HG02885 (cell line): Measurements from ENCODE around the gene GRK6.

Experiments used
- ATAC-seq: cut with Tn5 transposase; IDR thresholded peaks from one replicate; pipeline ENCODE4 v1.9.1; 2021; ENCODE audit warnings: mild to moderate bottlenecking; ENCODE audit not compliant: unreplicated experiment, poor library complexity

Gene GRK6

GRCh38 chr5:177435847-177436536, 9.5 kb downstream of the GRK6 start:
- ATAC-seq: no peak

- no peak for ATAC-seq
These were observed 11.1 kb downstream of the GRK6 start for GRCh38 chr5:177437623-177438022.

GRCh38 chr5:177438468-177438867, 12.0 kb downstream of the GRK6 start:
- ATAC-seq: no peak

DNA sequence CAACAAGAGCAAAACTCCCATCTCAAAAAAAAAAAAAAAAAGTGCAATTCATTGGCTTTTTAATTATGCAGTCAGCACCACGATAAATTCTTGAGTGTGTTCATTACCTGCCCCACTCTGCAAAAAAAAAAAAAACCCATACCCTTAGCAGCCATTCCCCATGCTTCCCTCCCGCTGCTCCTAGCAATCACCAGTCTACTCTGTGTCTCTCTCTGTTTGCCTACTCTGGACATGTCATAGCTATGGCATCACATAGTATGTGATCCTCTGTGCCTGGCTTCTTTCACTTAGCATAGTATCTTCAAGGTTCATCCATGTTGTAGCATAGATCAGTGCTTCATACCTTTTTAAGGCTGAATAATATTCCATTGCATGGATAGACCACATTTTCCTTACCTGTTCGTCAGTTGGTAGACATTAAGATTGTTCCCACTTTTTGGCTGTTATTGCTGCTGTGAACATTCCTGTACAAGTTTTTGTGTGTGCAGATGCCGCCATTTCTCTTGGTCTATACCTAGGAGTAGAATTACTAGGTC, 13.1 kb downstream of the GRK6 start:
- no peak for ATAC-seq

GRCh38 chr5:177440211-177440989, 13.9 kb downstream of the GRK6 start:
- ATAC-seq: no peak

GRCh38 chr5:177440990-177441780, 14.7 kb downstream of the GRK6 start:
- no peak for ATAC-seq

DNA sequence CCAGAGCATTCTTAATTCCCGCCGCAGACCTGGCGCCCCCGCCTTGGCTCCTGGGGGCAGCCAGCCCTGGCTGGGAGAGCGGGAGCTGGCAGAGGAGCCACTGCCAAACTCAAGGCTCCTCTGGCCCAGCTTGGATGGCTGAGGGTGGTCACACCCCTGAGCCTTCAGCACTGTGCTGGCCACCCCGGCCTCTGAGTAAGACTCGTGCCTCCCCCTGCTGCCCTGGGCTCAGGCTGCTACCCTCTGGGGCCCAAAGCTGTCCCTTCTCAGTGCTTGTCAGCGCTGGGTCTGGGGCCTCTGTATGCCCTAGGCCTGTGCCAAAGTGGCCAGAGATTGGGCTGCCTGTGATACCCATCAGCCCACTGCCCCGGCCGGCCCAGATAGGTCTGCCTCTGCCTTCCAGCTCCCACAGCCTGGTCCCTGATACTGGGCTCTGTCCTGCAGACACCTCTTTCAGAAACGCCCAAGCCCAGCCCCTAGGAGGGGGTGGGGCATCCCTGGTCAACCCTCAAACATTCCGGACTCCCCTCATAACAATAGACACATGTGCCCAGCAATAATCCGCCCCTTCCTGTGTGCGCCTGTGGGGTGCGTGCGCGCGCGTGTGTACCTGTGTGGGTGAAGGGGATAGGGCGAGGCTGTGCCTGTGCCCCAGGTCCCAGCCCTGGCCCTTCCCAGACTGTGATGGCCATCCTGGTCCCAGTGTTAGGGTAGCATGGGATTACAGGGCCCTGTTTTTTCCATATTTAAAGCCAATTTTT, 15.8 kb downstream of the GRK6 start:
- ATAC-seq: no peak

DNA sequence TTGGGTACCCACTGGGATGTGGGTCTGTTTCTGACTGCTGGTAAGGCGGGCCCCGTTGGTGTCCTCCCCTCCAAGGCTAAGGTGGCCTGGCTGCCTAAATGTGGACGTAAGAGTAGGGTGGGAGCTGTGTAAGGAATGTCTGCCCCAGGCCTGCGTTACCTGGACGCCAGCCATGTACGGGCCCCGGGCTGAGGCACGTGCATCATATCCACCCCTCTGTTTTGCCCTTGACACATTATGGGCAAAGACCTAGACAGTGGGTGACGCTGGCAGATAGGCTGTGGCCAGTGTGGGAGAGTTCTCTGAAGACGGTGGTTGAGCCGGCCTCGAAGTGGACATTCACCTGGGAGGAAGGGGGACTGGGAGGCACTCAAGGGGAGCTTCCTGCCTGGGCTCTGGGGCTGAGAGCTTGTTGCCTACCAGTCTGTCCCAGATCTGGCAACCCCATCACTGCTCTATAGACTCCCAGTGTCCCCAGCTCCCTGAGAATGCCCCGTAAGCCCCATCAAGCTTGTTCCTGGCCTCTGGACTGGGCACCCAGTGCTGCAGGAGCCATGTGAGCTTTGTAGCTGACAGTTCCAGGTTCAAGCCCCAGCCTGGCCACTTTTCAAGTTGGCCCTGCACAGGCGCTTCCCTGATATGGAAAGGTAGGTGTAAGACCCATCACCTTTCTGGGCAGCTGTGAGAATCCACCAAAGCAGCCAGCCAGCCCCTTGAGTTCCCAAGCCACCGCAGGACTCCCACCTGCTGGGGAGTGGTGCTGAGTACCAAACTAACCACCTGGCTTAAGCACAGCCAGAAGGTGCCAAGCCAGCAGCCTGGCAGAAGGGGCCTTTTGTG, 16.9 kb downstream of the GRK6 start:
- ATAC-seq: no peak

DNA sequence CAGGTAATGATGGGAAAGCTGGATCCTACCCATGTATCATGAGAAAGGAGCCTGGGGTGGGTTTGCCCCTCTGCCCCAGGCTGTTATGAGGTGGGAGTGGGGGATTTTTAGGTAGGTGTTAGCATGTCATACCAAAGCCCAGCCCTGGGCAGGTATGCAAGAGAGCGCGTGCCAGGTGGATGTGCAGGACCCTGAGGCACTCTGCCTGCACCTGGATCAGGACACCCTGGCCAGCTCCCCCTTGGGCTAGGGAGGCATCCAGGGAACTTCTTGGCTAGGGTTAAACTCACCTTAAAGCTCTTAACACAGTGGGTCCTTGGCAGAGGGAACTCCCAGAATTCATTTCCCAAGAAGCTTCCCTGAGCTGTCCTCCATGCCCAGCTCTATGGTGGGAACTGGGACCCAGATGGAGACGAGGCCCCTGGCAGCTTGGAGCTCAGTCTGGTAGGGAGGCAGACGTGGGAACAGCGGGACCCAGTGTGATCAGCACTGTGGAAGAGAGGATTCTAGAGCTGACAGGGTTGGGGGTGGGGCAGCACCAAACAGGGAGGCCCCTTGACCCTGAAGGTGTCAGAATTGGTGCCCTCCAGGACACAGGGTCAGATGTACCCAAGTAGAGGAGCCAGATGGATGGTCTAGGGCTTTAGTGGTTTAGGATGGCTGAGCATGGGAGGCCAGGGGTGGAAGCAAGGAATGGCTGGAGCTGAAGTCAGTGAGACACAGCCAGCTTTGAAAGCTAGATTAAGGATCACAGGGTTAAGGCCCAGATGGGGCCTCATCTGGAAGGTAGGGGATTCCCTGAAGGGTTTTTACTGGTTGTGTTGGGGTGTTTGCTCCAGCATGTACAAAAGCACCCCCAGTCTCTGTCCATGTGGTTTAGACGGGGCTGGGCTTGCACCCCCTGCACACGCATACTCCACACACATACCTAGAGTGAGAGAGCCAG, 17.9 kb downstream of the GRK6 start:
- no peak for ATAC-seq

GRCh38 chr5:177445052-177445916, 18.8 kb downstream of the GRK6 start:
- no peak for ATAC-seq

DNA sequence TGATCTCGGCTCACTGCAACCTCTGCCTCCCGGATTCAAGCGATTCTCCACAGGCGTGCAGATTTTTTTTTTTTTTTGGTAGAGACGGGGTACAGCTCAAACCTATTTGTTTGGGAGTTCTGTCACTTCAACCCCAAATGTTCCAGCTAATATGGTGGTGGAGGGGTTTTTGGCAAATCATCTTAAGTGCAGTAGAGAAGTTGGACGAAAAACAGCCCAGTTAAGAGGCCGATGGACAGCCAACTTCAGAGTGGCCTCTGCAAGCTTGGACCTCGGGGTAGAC, 19.4 kb downstream of the GRK6 start:
- no peak for ATAC-seq

DNA sequence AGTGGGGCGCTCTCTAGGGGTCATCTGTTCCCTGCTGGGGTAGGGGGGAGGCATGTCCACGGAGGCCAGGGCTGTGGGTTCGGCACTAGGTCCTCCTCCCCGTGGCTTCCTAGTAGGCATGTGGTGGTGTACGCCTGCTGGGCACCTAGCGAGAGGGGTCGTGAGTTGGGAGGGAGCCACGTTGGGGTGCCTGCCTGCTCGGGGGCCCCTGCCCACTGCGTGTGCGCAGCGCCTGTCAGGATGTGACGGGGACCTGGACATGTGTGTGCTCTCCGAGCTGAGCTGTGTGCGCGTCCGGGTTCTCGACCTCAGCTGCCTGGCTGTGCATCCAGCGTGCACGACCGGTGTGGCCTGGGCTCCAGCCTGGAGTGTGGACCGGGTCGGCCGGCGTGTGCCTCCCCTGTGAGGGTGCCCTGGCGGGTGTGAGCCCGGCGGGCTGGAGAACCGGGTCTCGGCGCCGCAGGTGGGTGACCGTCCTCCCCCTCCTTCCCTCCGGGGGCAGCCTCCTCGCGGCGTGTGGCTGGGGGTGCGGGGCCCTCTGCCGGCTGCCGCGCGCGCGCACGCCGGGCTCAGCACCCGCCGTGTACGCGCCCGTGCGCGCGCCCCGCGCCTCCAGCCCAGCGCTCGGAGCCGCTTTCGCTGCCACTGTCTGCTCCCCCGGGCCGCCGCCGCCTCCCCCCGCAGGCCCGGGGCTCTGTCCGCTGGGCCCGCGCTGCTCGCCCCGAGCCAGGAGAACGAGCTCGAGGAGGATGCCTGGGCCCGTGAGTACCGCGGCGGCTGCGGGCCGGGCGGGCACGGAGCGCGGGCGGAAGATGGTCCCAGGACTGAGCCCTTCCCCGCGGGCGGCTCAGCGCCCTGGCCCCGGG, 20.0 kb downstream of the GRK6 start, which contains the start of gene PRR7:
Gene PRR7 (plus strand): TSS at position 615 of the 866 bp plus-strand sequence. CDS start 8,254 bp downstream, outside the sequence.
- peak; percentile 62 for ATAC-seq

- ATAC-seq: peak; percentile 10
These were observed 20.7 kb downstream of the GRK6 start for GRCh38 chr5:177447066-177447610.

DNA sequence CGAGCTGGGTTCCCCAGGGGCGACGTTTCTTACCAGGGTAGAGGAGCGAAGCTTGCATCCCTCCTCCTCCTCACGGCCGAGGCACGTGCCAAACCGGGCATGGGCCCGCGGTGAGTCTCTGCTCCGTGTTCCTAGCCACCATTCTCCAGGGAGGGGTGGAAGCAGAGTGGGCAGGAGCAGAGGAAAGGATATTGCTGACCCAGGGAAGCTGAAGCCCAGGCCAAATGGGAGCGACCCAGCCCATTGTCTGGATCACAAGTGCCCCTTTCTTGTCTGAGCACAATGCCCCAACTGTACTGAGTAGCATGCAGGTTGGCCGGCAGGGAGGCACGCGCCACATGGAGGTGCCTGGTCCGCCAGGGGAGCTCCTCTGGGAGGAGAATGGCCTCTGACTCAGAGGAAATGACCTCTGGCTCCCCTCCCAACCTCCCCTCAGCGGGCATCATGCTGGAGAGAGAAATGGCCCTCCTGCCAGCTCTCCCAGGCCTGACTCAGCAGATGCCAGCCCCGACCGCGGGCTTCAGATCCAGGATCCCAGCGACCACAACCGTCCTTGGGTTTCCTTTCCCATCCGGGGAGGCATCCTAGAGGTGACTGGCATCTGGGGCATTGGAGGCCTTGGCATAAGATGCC, 21.3 kb downstream of the GRK6 start:
- no peak for ATAC-seq

GRCh38 chr5:177448244-177448950, 21.9 kb downstream of the GRK6 start:
- no peak for ATAC-seq
